HG03175 (cell line): ENCODE measurements around the gene SHC4.
"Not testable (repeated sequence)": the region's sequence is repeated elsewhere in the genome, so short reads cannot be mapped to it uniquely, and the experiment has no call there.

Source experiments
- ATAC-seq: cut with Tn5 transposase; IDR thresholded peaks from one replicate; pipeline ENCODE4 v1.9.1; 2021; ENCODE audit warnings: mild to moderate bottlenecking, moderate library complexity; ENCODE audit not compliant: unreplicated experiment

Gene SHC4

DNA sequence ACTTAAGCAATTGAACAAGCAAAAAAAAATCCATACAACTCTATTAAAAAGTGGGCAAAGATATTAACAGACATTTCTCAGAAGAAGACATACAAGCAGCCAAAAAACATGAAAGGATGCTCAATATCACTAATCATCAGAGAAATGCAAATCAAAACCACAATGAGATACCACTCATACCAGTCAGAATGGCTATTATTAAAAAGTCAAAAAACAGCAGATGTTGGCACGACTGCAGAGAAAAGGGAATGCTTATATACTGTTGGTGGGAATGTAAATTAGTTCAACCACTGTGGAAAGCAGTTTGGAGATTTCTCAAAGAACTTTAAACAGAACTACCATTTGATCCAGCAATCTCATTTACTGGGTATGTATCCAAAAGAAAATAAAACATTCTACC, 7.2 kb upstream of the SHC4 start:
- not testable (repeated sequence) for ATAC-seq

DNA sequence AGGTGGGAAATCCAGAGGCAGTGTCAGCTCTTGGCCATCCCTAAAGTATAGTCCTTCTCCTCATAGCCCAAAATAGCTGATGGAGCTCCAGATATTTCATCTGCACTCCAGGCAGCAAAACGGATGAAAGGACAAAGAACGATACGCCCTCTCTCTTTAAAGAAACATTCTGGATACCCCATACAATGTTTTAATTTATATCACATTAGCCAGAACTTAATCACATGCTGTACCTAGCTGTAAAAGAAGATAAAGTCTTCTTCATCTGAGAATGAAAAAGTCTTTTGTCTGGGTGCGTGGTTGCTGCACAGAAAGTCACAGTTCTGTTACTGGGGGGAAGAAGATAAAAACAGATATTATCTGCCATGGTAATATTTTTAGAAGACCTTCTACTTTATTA, 4.3 kb upstream of the SHC4 start:
- no peak for ATAC-seq

DNA sequence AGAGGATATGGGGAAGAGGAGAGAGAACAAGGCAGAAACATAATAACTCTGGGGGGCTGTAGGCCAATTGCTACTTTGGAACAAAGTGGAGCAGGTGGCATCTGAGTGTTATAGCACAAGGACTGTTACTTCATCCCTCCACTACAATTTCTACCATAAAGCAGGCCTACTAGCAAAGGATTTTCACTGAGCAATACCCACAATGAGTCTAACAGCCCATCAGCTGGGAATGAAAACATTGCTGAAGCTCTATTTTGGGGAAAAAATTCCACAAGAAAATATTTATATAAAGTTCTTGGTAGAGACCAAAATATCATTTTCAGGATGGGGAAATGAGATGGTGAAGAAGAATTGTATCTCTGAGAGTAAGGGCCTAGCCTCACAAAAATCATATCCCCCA, 3.6 kb upstream of the SHC4 start:
- ATAC-seq: no peak

DNA sequence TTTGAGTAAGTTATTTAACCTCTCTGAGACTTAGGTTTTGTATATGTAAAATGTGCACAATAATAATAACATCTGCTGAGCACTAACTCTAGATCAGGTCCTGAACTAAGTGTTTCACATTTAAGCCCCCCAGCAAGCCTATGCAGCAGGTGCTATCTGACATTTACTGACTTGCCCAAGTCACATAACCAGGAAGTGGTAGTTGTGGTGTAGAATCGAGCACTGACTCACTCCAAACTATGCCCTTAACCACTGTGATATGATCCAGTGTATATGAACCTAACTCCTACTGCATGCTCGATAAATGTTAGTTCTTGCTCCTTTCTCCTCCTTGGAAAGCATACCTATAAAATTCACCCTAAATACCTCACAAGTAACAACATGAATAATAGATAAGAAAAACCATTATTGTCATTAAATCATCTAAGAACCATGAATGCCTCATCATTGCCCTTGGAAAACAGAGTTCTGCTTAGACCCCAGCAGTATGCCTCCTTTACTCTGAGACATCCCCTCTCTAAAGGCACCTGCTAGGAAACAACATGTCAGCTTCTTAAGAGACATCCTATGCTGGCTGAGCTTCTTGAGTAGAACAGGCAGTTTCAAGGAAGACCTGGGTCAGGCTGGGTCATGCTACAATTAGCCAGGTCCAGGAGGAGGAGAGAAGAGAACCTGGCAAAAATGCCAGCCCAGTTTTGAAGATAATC, 3.0 kb upstream of the SHC4 start:
- peak; percentile 74 for ATAC-seq

DNA sequence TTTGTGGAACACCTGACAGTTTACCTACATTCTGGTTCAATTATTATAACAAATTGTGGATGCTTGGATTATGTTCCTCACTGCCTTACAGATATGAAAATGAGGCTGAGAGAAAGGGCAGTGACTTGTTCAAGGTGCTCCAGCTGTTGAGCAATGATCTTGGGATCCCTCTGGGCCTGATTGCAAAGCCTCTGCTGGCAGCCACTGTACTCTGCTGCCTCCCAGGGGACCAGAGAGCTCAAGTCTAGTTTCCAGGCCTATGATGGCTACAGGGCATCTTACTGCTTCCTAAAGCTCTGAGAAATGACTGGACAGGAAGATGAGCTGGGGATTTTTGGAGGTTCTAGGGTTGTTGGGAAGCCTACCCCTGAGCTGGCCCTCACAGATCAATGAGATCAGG, 2.3 kb upstream of the SHC4 start:
- peak; percentile 56 for ATAC-seq

DNA sequence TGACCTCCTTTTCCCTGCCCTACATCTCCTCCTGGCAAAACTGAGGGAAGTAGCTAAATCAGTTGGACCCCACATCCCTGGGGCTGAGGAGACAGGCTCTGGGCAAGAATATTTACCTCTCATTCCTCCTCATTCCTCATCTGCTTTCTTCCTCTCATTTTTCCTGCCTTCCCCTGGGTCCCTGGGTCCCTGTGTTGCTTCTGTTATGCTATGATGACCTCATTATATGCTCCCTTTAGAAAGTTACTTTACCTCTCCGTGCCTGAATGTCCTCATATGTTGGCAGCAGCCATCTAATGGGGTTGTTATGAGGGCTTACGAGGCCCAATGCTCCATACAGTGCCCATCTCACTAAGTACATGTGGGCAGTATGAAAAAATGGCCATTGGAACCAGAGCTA, 1.2 kb upstream of the SHC4 start:
- ATAC-seq: no peak

DNA sequence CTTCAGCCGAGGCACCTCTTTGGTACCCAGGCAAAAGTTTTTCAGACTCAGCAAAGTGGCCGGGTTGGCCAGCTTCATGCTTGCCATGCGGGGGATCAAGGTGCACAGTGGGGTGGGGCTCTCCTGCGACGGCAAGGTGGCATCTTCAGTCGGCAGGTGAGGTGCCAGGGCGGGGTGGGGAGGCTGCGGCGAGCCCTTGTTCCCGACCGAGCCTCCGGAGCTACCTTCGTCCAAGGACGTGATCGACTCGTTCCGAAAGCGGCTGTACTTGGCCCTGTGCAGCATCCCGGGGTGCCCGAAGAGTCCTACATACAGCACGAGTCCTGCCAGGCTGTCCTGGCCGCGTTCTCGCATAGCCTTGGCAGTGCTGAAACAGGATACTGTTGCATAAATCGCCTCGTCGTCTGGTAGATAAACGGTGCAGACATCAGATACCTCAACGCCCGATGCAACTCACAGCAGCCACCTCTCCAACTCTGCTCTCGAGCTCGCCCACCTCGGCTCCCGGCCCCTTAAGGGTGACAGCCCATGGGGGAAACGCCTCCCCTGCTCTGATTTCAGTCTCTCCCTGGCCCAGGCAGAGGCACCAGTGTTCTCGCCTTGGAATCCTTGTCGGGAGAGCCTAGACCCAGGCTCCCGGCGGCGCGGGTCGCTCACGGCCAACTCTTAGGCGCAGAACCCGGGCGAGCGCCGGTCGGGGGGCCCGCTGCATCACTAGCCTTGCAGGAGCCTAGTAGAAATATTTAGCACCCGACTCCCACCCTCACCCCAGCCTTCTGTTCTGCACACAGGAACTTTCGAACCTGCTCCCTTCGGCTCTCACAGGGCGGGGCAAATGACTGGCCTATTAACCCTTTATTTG, 826 bp downstream of the SHC4 start:
- ATAC-seq: no peak

DNA sequence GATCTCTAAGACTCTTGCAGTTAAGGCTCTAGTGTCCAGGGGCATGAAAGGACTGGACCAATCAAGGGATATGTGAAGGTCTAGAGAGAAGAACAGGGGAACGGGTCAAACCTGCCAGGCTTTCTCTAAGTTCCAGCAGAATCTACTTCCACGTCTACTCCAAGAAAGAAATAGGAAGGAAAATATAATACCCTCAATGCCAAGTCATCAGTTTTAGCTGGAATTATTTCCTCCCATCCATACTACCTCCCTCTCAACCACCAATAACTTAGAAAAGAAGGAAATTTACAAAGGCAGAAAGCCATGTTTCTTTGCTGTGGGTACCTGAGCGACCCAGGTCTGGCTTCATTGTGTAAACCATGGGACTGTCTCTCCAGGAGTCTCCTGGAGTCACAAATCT, 7.8 kb downstream of the SHC4 start:
- no peak for ATAC-seq

DNA sequence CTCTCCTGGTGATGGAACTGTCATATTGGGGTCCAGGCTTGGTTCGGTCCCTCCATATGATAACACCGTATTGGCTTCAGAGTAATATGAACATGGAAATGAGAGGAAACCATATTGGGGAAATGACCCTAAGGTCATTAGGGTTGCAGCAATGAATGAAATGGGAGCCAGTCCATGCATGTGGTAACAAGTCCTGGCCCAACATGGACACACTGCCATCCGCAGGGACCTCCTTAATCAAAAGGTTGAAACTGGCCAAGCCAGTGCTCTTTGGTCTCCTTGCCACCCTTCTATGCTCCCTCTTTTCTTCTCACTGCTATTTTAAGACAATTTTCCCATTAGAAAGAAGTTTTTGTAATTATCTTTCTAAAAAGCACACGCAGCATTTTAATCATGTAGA, 8.3 kb downstream of the SHC4 start:
- ATAC-seq: no peak

DNA sequence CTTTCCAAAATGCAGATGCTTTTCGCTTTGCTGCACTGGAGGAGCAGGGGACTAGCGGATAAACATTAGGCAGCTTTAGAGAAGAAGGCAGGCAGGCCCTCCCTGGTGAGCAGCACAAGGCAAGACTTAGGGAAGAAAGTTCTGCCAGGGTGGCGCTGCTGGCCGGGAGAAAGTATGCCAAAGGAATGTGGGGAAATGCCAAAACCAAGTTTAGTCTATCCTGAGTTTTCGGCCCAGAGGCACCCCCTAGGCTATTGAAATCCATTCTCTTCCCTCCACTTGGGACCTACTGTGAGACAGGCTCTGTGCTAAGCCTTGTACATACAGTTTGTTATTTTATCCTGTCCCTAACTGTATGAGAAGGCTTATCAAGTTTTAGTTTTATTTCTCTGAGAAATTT, 9.2 kb downstream of the SHC4 start:
- no peak for ATAC-seq

DNA sequence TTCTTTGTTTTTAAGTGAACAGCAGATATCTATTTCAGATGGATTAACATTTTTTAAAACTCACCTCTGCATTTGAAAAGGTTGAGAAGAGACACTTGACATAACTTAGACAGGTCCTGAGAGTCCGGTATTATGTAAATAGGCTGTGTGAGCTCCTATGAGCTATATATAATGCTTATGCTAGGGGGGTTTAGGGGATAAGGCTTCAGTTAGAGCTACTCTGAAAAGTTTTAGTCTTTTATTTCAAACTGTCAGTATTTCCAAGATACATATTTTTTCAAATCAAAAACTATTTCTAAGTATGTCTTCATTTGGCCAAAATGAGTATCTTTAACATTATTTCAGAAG, 16.9 kb downstream of the SHC4 start:
- no peak for ATAC-seq

DNA sequence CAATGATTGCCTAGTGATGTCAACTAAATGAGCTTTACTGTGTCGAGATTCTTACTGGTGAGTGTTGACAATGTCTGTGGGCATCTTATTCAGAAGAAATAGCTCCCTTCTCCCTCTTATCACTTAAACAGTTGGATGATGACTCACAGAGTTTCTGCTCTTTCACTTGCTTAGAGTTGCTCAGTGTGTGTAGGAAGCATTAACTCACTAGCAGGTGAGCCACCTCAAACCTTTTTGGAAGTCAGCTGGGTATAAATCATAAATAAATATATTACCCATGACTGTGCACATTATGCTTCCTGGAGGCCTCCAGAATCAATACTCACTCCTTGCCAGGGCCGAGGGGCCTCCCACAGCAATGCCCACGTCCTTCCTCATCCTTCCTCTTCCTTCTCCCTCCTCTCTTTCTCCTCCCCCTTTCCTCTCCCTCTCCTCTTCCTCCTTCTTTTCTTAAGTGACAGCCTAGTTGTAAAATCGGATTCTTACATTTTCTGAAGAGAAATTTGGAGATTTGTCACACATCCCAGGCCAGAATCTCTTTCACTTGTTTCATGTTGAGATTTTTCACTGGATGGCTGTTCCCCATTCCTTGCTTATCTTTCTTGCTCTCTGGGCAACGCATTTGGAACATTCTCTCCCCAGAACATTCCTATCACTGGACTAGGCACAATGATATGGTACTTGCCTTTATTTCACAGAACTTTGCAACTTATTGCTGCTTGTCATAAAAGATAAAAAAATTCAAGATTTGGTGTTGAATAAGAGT, 17.5 kb downstream of the SHC4 start:
- no peak for ATAC-seq

DNA sequence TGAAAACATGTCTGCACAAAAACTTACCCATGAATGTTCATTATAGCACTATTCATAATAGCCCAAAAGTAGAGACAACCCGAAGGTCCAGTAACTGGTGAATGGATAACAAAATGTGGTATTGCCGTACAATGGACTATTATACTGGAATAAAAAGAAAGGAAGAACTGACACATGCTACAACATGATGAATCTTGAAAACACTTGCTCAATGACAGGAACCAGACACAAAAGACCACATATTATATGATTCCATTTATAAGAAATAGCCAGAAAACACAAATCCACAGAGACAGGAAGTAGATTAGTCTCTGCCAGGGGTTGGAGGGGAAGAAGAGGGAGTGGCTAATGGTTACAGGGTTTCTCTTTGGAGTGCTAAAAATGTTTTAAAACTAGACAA, 18.3 kb downstream of the SHC4 start:
- no peak for ATAC-seq

DNA sequence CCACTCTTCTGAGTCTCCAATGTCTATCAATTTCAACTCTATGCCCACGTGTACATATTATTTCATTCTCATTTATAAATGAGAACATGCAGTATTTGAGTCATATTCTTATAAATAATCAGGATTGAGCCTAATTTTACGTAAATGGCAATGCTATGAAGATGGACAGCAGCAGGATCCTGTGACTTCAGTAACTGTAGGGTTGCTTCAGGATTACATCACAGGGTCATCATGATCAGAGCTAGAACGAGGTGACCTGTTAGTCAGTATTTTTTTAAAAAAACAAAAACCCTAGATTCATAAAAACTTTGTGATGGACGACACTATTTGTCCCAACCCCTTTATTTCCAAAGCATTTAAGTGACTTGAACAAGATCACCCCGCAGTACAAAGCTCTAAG, 21.8 kb downstream of the SHC4 start:
- no peak for ATAC-seq

DNA sequence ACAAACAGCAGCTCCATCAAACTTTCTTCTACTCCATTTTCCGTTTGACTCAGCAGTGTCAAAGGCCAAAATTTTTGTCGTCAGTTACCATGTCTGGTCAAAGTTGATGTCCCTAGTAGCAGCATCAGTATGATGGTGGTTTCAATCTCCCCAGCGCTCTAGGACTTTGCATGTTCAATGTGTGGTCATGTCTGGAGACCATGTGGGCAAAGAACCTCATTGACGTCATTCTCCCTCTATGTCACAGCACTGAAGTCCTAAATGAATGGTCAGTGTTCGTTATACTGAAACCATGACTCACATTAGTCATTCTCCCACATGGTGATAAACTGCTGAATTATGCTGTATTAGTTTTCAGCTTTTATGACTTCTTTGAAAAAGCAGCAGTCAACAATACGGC, 23.2 kb downstream of the SHC4 start:
- peak; percentile 94 for ATAC-seq

DNA sequence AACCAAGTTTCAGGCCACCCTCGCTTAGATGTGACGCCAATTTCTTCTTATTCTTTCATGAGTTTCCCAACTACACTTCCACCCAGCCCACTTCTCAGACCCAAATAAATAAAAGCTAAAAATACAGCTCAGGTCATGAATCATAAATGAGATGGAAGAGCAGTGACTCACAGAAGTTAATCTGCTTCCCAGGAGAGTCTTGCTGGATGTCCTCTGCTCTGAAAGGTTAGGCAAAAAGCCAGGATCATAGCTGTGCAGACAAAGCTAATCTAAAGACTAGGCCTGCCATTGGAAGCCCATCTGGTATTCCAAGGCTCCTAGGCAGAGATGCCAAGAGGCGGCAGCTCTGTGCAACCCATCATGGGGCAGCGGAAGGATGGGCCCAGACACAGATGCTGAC, 24.1 kb downstream of the SHC4 start:
- no peak for ATAC-seq

DNA sequence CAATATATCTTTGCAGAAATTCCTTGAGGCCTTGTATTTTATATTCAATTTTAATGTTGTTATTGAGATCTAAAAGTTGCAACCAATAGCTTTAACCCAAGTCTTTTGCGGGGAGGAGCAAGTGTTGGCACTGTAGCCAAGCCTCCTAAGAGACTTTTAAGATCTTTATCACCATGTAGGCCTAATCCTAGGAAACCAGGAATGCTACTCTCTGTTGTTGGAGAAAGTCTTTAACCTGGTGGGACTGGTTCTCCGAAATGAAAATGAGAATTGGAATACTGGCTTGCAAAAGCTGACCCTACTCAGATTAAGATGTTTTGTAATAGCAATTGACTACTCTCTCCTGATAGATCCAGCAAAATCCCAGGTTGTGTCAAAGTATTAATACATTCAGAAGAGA, 25.8 kb downstream of the SHC4 start:
- no peak for ATAC-seq

DNA sequence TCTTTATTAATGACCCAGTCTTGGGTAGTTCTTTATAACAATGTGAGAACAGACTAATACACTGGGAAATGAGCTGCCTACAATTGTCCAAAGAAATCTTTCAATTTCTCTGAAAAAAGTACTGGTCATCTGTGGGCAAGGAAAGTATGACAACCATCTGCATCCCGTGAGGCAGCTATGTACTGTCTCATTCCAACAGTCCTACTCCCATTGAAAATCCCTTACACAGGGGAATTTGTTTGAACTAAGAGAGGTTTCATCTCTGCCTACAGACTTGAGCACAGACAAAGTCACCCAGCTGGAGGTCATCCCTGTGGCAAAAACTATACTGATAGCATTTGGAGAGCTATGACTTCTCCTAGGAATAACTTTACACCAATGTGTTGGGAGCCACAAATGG, 27.1 kb downstream of the SHC4 start:
- ATAC-seq: no peak

DNA sequence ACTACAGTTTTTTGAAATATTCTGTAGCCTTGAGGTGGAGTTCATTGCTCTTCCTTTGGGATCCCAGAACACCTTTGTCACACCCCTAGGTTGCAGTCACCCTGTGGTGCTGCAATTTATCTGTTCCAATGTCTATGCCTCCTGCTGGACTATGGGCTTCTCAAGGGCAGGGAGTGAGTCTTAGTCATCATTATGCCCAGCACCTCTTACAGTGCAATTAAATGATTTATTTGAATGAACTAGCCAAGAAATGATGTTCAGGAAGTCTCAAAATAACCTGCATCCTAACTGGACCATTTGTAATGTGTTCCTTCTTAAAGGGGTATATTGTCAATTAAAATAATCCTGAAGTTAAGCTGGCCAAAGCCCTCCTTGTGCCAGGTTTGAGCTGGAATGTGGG, 28.5 kb downstream of the SHC4 start:
- ATAC-seq: no peak

DNA sequence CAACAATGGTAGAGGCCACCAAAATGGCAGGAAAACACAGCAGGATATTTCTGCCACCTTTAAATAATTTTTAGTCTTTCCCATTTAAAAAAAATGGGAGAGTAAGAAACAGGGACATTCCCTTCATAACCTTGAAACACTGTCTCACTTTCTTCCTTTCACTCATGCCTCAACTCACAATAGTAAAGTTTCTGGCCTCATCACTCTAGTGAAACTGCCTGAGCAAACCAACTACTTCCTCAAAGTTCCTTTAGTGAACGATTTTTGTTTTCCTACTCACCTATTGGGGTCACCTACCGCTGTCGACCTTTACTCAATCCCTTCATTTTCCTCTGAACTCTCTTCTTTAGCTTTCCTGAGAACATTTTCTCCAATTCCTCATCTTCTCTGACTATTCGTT, 33.0 kb downstream of the SHC4 start:
- no peak for ATAC-seq

DNA sequence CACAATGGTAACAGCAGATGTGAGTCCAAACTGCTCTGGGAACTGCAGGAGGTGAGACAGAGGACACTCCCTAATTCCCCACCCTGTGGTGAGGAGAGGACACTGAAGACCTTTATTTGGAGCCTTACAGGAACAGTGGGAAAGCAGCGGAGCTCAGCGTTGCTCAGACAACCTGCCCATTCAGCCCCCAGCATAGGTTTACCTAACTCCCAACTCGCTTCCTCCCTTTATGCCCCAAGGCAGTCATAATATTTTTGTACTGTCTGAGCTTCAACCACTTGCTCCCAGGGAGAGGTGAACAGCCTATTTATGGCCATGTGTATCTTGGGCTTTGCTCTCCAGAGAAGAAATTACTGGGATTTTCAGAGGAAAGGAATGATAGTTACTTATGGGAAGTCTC, 34.1 kb downstream of the SHC4 start:
- ATAC-seq: no peak
